Upper lobe of left lung (tissue), 6 donors: ENCODE results near the gene MAST4. TPM values are rescaled to one million over a fixed set of nuclear protein-coding genes. Genes with fewer than 3 reads are reported as not detected.
A peak's percentile ranks its signal among the peaks of the same experiment; 100 is the strongest.

ENCODE experiments used
- ATAC-seq, 2 donors: fragments of 200-7000 bp; cut with Tn5 transposase; one replicate each; pipeline ENCODE4 v1.9.1; 2022; ENCODE audit warnings: mild to moderate bottlenecking in 2 of 2, moderate library complexity in 2 of 2; ENCODE audit not compliant: low FRiP score in 2 of 2
- DNase-seq, 2 donors: peaks; one replicate each; pipeline ENCODE4 v3.0.0-alpha.2; 2019 to 2020
- H3K27ac ChIP-seq, 4 donors: fragments of 200-600 bp; sonication (generic); one replicate each; pipeline ENCODE4 v1.5.1; 2016 to 2019
- H3K27me3 ChIP-seq, 4 donors: fragments of 200-600 bp; sonication (generic); one replicate each; pipeline ENCODE4 v1.5.1; 2017 to 2019
- H3K36me3 ChIP-seq, 4 donors: fragments of 200-600 bp; sonication (generic); one replicate each; pipeline ENCODE4 v1.5.1; 2016 to 2019
- H3K4me1 ChIP-seq, 4 donors: fragments of 200-600 bp; sonication (generic); one replicate each; pipeline ENCODE4 v1.5.1; 2018 to 2019
- H3K4me3 ChIP-seq, 4 donors: fragments of 200-600 bp; sonication (generic); one replicate each; pipeline ENCODE4 v1.5.1; 2017 to 2019; ENCODE audit warnings: mild to moderate bottlenecking in 2 of 4, moderate library complexity in 1 of 4
- H3K9me3 ChIP-seq, 4 donors: fragments of 200-600 bp; sonication (generic); one replicate each; pipeline ENCODE4 v1.5.1; 2018 to 2019
- EP300 ChIP-seq, 4 donors: sonication (generic); formaldehyde crosslinking; IDR thresholded peaks; one replicate each; pipeline ENCODE4 v1.5.1; 2017; ENCODE audit warnings: antibody characterized with exemption in 4 of 4, control low read depth in 2 of 4
- POLR2A ChIP-seq, 4 donors: fragments of 450-650 bp; IDR thresholded peaks; one replicate each; pipeline ENCODE4 v1.5.1; 2016 to 2017; ENCODE audit warnings: antibody characterized with exemption in 4 of 4, mild to moderate bottlenecking in 2 of 4
- POLR2AphosphoS5 ChIP-seq, 2 donors: sonication (generic); formaldehyde crosslinking; IDR thresholded peaks; one replicate each; pipeline ENCODE4 v1.5.1; 2017; ENCODE audit warnings: antibody characterized with exemption in 2 of 2
- WGBS, 2 donors: methylation state at CpG; one replicate each; pipeline ENCODE4 v1.1.5; 2017 to 2018; 5-methylcytosine and 5-hydroxymethylcytosine counted together
- total RNA-seq, 6 donors: library from RNA; depleted of rRNA in 4 of 6; stranded (reverse); fragments of >200 nt in 4 of 6; gene quantifications; one replicate each; pipeline versions ENCODE4 v1.1.0 to v1.2.1, GENCODE V29; 2016 to 2021
- TF ChIP-seq, protein P1 (sequence below), 6 experiments: fragments of 450-650 bp in 4 of 6; fragments of 200-600 bp in 2 of 6; sonication (generic) in 2 of 6; IDR thresholded peaks; one replicate each; pipeline ENCODE4 v1.5.1; 2016 to 2019; ENCODE audit warnings: antibody characterized with exemption in 6 of 6
- donor health status: DM: no; HTN: no; CAD: no; lungs with moderate emphysema.
- donor health status: DM: no; HTN: yes; CAD: no; lungs with severe emphysema.

Gene MAST4
- total RNA-seq, 6 donors from 2014 or later, result 44.8 to 229 (median 66.4) TPM

GRCh38 chr5:67189931-67190330, 593.7 kb downstream of the MAST4 start:
- Histone ChIP-seq H3K9me3 (no peaks in the 10 kb centered on the region), H3K4me1 (peaks cover 0 to 8% (median 5%) of the 10 kb centered on the region in 4 donors), H3K4me3 (no peak overlapping the region), H3K36me3 (no peaks in the 10 kb centered on the region), H3K27me3 (no peaks in the 10 kb centered on the region), H3K27ac (no peak overlapping the region)
- DNase-seq, result no peak
- WGBS, 2 donors, result 83 to 96% methylated on average over 1 of the region's 1 CpG
- ATAC-seq, result no peak
- TF ChIP-seq, protein P1, sequence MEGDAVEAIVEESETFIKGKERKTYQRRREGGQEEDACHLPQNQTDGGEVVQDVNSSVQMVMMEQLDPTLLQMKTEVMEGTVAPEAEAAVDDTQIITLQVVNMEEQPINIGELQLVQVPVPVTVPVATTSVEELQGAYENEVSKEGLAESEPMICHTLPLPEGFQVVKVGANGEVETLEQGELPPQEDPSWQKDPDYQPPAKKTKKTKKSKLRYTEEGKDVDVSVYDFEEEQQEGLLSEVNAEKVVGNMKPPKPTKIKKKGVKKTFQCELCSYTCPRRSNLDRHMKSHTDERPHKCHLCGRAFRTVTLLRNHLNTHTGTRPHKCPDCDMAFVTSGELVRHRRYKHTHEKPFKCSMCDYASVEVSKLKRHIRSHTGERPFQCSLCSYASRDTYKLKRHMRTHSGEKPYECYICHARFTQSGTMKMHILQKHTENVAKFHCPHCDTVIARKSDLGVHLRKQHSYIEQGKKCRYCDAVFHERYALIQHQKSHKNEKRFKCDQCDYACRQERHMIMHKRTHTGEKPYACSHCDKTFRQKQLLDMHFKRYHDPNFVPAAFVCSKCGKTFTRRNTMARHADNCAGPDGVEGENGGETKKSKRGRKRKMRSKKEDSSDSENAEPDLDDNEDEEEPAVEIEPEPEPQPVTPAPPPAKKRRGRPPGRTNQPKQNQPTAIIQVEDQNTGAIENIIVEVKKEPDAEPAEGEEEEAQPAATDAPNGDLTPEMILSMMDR (IDR thresholded peaks at IDR 0.05), result no peak
- TF ChIP-seq EP300 (IDR thresholded peaks at IDR 0.05) (no peak), POLR2A (IDR thresholded peaks at IDR 0.05) (no peak), POLR2AphosphoS5 (IDR thresholded peaks at IDR 0.05) (no peak)

- Histone ChIP-seq H3K9me3 (no peaks in the 10 kb centered on the region), H3K4me1 (peaks cover 0 to 8% (median 5%) of the 10 kb centered on the region in 4 donors), H3K4me3 (no peak overlapping the region), H3K27ac (no peak overlapping the region), H3K27me3 (no peaks in the 10 kb centered on the region), H3K36me3 (no peaks in the 10 kb centered on the region)
- ATAC-seq (no peak), DNase-seq (no peak)
- no peak for TF ChIP-seq EP300 (IDR thresholded peaks at IDR 0.05)
- TF ChIP-seq, protein P1 (IDR thresholded peaks at IDR 0.05), result no peak
- no peak for TF ChIP-seq POLR2A (IDR thresholded peaks at IDR 0.05)
- TF ChIP-seq POLR2AphosphoS5 (IDR thresholded peaks at IDR 0.05), result no peak
- 88 to 92% methylated on average over 4 of the region's 4 CpGs for WGBS, 2 donors
Observed at GRCh38 chr5:67190410-67190809, 594.2 kb downstream of the MAST4 start.

GRCh38 chr5:67190861-67191260, 594.7 kb downstream of the MAST4 start:
- DNase-seq (no peak), ATAC-seq (no peak)
- no peak for TF ChIP-seq POLR2AphosphoS5 (IDR thresholded peaks at IDR 0.05)
- TF ChIP-seq, protein P1 (IDR thresholded peaks at IDR 0.05), result no peak
- TF ChIP-seq EP300 (IDR thresholded peaks at IDR 0.05), result no peak
- no peak for TF ChIP-seq POLR2A (IDR thresholded peaks at IDR 0.05)
- no peaks in the 10 kb centered on the region for H3K27me3 ChIP-seq
- H3K36me3 ChIP-seq, result no peaks in the 10 kb centered on the region
- H3K4me3 ChIP-seq, result no peak overlapping the region
- 72 to 75% methylated on average over 5 of the region's 5 CpGs for WGBS, 2 donors
- no peaks in the 10 kb centered on the region for H3K9me3 ChIP-seq
- H3K27ac ChIP-seq, result no peak overlapping the region
- peaks cover 0 to 8% (median 5%) of the 10 kb centered on the region in 4 donors for H3K4me1 ChIP-seq

- 57 to 61% methylated on average over 9 of the region's 9 CpGs for WGBS, 2 donors
- Histone ChIP-seq H3K27me3 (no peaks in the 10 kb centered on the region), H3K9me3 (no peaks in the 10 kb centered on the region), H3K4me3 (no peak overlapping the region), H3K36me3 (no peaks in the 10 kb centered on the region), H3K27ac (peak overlapping the region; percentile 4 to 78 (median 47)), H3K4me1 (peaks cover 3 to 10% (median 6%) of the 10 kb centered on the region in 4 donors)
- TF ChIP-seq, protein P1 (IDR thresholded peaks at IDR 0.05), result no peak
- TF ChIP-seq POLR2A (IDR thresholded peaks at IDR 0.05) (no peak), POLR2AphosphoS5 (IDR thresholded peaks at IDR 0.05) (no peak), EP300 (IDR thresholded peaks at IDR 0.05) (no peak)
- no peak for DNase-seq
- peak in 1 of 2 donors; percentile 80 for ATAC-seq
Observed at GRCh38 chr5:67192719-67193438, 596.7 kb downstream of the MAST4 start.

DNA sequence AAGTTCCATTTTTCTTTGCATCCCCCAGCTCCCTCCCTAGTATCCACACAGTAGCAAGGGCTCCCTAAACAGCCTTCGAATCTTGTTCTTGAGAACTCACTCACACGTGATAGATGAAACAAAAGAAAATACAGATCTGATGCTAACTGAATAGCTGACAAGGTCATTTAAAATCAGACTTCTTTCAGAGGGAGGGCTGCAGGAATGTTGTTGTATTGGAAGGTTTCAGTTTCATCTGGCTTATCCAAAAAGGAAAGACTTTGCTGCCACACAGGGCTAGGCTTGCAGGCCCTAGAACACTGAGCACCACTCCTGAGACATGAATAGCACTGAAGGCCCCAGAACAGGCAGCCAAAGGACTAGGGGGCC, 597.2 kb downstream of the MAST4 start:
- Histone ChIP-seq H3K9me3 (no peaks in the 10 kb centered on the region), H3K36me3 (no peaks in the 10 kb centered on the region), H3K27ac (peak overlapping the region; percentile 4 to 78 (median 47)), H3K4me1 (peaks cover 3 to 10% (median 6%) of the 10 kb centered on the region in 4 donors), H3K27me3 (no peaks in the 10 kb centered on the region), H3K4me3 (no peak overlapping the region)
- peak in 1 of 2 donors; percentile 23 for ATAC-seq
- 28 to 31% methylated on average over 2 of the region's 2 CpGs for WGBS, 2 donors
- DNase-seq, result no peak
- no peak for TF ChIP-seq EP300 (IDR thresholded peaks at IDR 0.05)
- no peak for TF ChIP-seq POLR2A (IDR thresholded peaks at IDR 0.05)
- TF ChIP-seq POLR2AphosphoS5 (IDR thresholded peaks at IDR 0.05), result no peak
- TF ChIP-seq, protein P1 (IDR thresholded peaks at IDR 0.05), result no peak
